MCF 10A (cell line): ENCODE data around the gene NFIB. TPM values are rescaled to one million over a fixed set of nuclear protein-coding genes. Genes with fewer than 3 reads are reported as not detected.

Experiments used
- BruUV-seq: library from RNA; stranded (reverse); fragments of 400-500 nt; replicated peaks from 2 replicates; lab custom pipeline; 2021; lab: Mats Ljungman, UMichigan
- CTCF ChIA-PET: fragments of 300-600 bp; sonication (Branson Sonifier 250); formaldehyde crosslinking; extraction: SDS; loops from one replicate; lab custom pipeline; 2021; ENCODE audit warnings: antibody characterized with exemption, inconsistent platforms; lab: Yijun Ruan, JAX
- POLR2A ChIA-PET: fragments of 300-600, 350-650 bp; sonication (Branson Sonifier 250); formaldehyde crosslinking; extraction: SDS; loops from one replicate; lab custom pipeline; 2020; ENCODE audit warnings: antibody characterized with exemption, inconsistent platforms; lab: Yijun Ruan, JAX
- DNase-seq: peaks from one replicate; pipeline ENCODE4 v3.0.0-alpha.2; 2018; ENCODE audit not compliant: unreplicated experiment
- H3K27ac Mint-ChIP-seq: one replicate; pipeline ENCODE4 v1.8.0; 2022; ENCODE audit warnings: mild to moderate bottlenecking, low read depth, mixed read lengths; ENCODE audit not compliant: unreplicated experiment
- H3K27me3 Mint-ChIP-seq: one replicate; pipeline ENCODE4 v1.8.0; 2022; ENCODE audit warnings: mixed read lengths; ENCODE audit not compliant: insufficient read depth, unreplicated experiment
- H3K36me3 Mint-ChIP-seq: one replicate; pipeline ENCODE4 v1.8.0; 2022; ENCODE audit warnings: mild to moderate bottlenecking, moderate library complexity, mixed read lengths; ENCODE audit not compliant: insufficient read depth, unreplicated experiment
- H3K4me1 Mint-ChIP-seq: one replicate; pipeline ENCODE4 v1.8.0; 2022; ENCODE audit warnings: mixed read lengths; ENCODE audit not compliant: insufficient read depth, unreplicated experiment
- H3K4me3 Mint-ChIP-seq: one replicate; pipeline ENCODE4 v1.8.0; 2022; ENCODE audit warnings: mild to moderate bottlenecking, moderate library complexity, mixed read lengths; ENCODE audit not compliant: unreplicated experiment
- H3K9me3 Mint-ChIP-seq: one replicate; pipeline ENCODE4 v1.8.0; 2022; ENCODE audit warnings: mixed read lengths; ENCODE audit not compliant: unreplicated experiment
- intact Hi-C: fragments of 100-400 bp; cut with micrococcal nuclease; formaldehyde crosslinking; loops from 2 replicates; pipeline ENCODE4 v1.14.1; 2022
- total RNA-seq: library from RNA; stranded (reverse); gene quantifications from 2 replicates; pipeline ENCODE4 v1.2.3, GENCODE V29; 2022
- TF ChIP-seq, protein P1 (sequence below): fragments of 200-600 bp; IDR thresholded peaks from one replicate; pipeline ENCODE4 v1.8.0; 2022; ENCODE audit warnings: antibody characterized with exemption, mild to moderate bottlenecking; ENCODE audit not compliant: unreplicated experiment

The NFIB gene
- total RNA-seq, 1 experiment from 2014 or later, result 70.8 TPM

DNA sequence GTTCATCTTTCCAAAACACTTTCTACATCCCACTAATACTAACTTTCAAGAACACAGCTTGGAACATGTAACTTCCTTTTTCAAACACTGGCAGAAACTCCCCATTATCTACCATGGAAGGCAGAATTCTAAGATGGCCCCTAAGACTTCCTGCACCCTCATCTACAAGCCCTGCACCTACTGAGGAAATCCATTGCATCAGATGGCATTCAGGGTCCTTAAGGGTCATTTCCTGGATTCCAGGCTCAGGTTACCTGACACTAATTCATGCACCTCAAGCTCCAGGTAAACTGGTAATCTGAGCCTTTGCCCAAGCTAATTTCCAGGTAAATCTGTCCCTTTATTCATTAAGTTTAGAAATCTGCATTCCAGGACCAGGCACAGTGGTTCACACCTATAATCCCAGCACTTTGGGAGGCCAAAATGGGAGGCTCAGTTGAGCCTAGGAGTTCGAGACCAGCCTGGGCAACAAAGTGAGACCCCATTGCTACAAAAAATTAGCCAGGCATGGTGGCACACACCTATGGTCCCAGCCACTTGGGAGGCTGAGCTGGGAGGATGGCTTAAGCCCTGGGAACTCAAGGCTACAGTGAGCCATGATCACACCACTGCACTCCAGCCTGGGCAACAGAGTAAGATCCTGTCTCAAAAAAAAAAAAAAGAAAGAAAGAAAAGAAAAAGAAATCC is 91.6 kb downstream of the NFIB start:
- Mint-ChIP-seq H3K27ac (peak overlapping the region; percentile 83), H3K36me3 (peaks cover 38% of the 10 kb centered on the region), H3K27me3 (no peaks in the 10 kb centered on the region), H3K4me1 (peaks cover 30% of the 10 kb centered on the region), H3K4me3 (peak overlapping the region; percentile 41), H3K9me3 (no peaks in the 10 kb centered on the region)
- TF ChIP-seq, protein P1, sequence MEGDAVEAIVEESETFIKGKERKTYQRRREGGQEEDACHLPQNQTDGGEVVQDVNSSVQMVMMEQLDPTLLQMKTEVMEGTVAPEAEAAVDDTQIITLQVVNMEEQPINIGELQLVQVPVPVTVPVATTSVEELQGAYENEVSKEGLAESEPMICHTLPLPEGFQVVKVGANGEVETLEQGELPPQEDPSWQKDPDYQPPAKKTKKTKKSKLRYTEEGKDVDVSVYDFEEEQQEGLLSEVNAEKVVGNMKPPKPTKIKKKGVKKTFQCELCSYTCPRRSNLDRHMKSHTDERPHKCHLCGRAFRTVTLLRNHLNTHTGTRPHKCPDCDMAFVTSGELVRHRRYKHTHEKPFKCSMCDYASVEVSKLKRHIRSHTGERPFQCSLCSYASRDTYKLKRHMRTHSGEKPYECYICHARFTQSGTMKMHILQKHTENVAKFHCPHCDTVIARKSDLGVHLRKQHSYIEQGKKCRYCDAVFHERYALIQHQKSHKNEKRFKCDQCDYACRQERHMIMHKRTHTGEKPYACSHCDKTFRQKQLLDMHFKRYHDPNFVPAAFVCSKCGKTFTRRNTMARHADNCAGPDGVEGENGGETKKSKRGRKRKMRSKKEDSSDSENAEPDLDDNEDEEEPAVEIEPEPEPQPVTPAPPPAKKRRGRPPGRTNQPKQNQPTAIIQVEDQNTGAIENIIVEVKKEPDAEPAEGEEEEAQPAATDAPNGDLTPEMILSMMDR, result no peak
- intact Hi-C loops, result no loop called here
- ChIA-PET POLR2A (interaction anchor here (0.6 to 3.8 kb wide), 13 partner anchors 9 to 89 kb away, joined by 3 to 56 read pairs (median 5); no protein-coding TSS in a partner anchor), CTCF (interaction anchor here (0.6 to 1.1 kb wide), 2 partner anchors 99 to 172 kb away, joined by 3 read pairs; no protein-coding TSS in a partner anchor)
- no TSS peak for BruUV-seq
- peak; percentile 27 for DNase-seq

DNA sequence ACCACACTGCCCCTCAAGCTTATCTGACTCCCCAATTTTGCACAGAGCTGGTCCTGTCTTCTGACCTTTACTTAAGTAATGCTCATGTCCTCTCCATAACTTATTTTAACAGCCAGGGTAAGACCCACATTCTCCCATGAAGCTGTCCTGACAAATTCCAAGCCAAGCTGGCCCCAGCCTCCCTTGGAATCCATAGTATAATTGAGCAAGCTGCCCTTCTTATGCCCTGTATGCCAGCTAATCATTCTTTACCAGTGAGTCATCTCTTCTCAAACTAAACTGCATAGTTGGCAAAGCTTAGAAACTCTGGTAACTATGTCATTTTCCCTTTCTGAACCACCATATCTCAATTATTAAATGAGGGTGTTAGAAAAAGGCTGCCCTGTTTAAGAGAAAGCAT is 92.4 kb downstream of the NFIB start:
- intact Hi-C loops, result no loop called here
- Mint-ChIP-seq H3K36me3 (peaks cover 34% of the 10 kb centered on the region), H3K27ac (peak overlapping the region; percentile 83), H3K4me1 (peaks cover 30% of the 10 kb centered on the region), H3K4me3 (peak overlapping the region; percentile 41), H3K27me3 (no peaks in the 10 kb centered on the region), H3K9me3 (no peaks in the 10 kb centered on the region)
- DNase-seq, result peak; percentile 90
- ChIA-PET CTCF (interaction anchor here (0.6 to 1.1 kb wide), 3 partner anchors 9 to 493 kb away, joined by 3 read pairs; no protein-coding TSS in a partner anchor), POLR2A (interaction anchor here (0.6 to 3.8 kb wide), 15 partner anchors 8 to 88 kb away, joined by 3 to 56 read pairs (median 4); no protein-coding TSS in a partner anchor)
- no TSS peak for BruUV-seq
- TF ChIP-seq, protein P1, result no peak

DNA sequence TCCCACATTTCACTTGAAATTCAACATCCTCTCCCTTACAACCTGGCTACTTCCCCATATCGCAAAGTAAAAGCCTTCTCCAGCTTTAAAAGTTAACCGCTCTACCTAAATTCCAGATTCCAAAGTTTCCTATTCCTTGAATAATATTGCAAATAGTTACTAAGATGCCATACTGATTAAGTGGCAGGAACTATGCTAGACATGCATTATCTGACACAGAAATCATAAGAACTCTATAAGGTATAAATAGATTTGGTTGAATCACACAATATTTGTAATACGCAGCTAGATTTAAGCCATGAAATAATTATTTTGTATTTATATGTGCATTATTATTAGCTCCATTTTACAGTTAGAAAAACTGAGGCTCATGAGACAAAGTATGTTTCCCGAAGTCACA is 92.8 kb downstream of the NFIB start:
- Mint-ChIP-seq H3K27me3 (no peaks in the 10 kb centered on the region), H3K4me3 (peak overlapping the region; percentile 41), H3K4me1 (peaks cover 35% of the 10 kb centered on the region), H3K27ac (peak overlapping the region; percentile 83), H3K9me3 (no peaks in the 10 kb centered on the region), H3K36me3 (peaks cover 31% of the 10 kb centered on the region)
- CTCF ChIA-PET, result interaction anchor here (0.6 to 0.7 kb wide), 3 partner anchors 9 to 493 kb away, joined by 3 read pairs; no protein-coding TSS in a partner anchor
- TF ChIP-seq, protein P1, result no peak
- intact Hi-C loops, result no loop called here
- BruUV-seq, result no TSS peak
- POLR2A ChIA-PET, result interaction anchor here (0.6 to 3.8 kb wide), 14 partner anchors 8 to 179 kb away, joined by 3 to 56 read pairs (median 4); no protein-coding TSS in a partner anchor
- DNase-seq, result no peak

DNA sequence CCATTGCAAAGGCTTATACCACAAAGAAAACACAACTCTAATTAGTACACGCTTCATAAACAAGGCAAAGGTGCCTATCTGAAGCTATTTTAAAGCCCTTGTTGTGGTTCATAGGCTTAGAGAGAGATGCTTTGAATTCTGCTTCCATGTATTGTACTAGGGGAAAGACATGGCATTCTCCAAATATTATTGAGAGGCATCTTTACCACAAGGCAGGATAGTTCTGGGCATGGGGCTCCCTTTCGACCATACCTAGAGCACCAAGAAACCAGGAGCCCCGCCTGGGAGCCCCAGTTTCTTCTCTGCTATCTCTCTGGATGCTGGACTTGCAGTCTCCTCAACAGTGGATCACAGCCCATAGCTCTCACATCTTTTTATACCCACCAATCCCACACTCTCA is 93.7 kb downstream of the NFIB start:
- CTCF ChIA-PET, result interaction anchor here (0.9 kb wide), 1 partner anchor 440 kb away, joined by 3 read pairs; no protein-coding TSS in a partner anchor
- no peak overlapping the region for H3K27ac Mint-ChIP-seq
- DNase-seq, result no peak
- peaks cover 27% of the 10 kb centered on the region for H3K36me3 Mint-ChIP-seq
- H3K27me3 Mint-ChIP-seq, result no peaks in the 10 kb centered on the region
- no peak overlapping the region for H3K4me3 Mint-ChIP-seq
- no peaks in the 10 kb centered on the region for H3K9me3 Mint-ChIP-seq
- POLR2A ChIA-PET, result interaction anchor here (0.7 to 3.6 kb wide), 4 partner anchors 15 to 79 kb away, joined by 3 to 16 read pairs (median 3); no protein-coding TSS in a partner anchor
- peaks cover 42% of the 10 kb centered on the region for H3K4me1 Mint-ChIP-seq
- TF ChIP-seq, protein P1, result no peak
- intact Hi-C loops, result no loop called here
- BruUV-seq, result no TSS peak
